ENCODE results near the gene PKN2. TPM values are rescaled to one million over a fixed set of nuclear protein-coding genes. Genes with fewer than 3 reads are reported as not detected.

The PKN2 gene
- total and polyA plus RNA-seq, 5 experiments from 2014 or later, result 5.3 to 62.1 (median 8.6) TPM

GRCh38 chr1:88779880-88780279 lies 95.8 kb downstream of the PKN2 start:
- H3K9me3 Mint-ChIP-seq, result no peaks in the 10 kb centered on the region
- ATAC-seq (no peak), DNase-seq (no peak)
- H3K27me3 Mint-ChIP-seq, result no peaks in the 10 kb centered on the region
- H3K4me1 Mint-ChIP-seq, result no peaks in the 10 kb centered on the region
- POLR2A ChIA-PET, result no interaction called here
- no peak overlapping the region for H3K27ac Mint-ChIP-seq
- peaks cover 12 to 78% (median 43%) of the 10 kb centered on the region in 3 donors for H3K36me3 Mint-ChIP-seq
- H3K4me3 Mint-ChIP-seq, result no peak overlapping the region

- Mint-ChIP-seq H3K4me1 (no peaks in the 10 kb centered on the region), H3K4me3 (no peak overlapping the region), H3K9me3 (no peaks in the 10 kb centered on the region), H3K36me3 (peaks cover 12 to 79% (median 38%) of the 10 kb centered on the region in 3 donors), H3K27me3 (no peaks in the 10 kb centered on the region), H3K27ac (peak overlapping the region in 1 of 10 donors; percentile 11)
- POLR2A ChIA-PET, result no interaction called here
- DNase-seq (no peak), ATAC-seq (no peak)
These were observed 96.4 kb downstream of the PKN2 start for GRCh38 chr1:88780485-88780884.

- peaks cover 4 to 76% (median 18%) of the 10 kb centered on the region in 3 donors for H3K36me3 Mint-ChIP-seq
- POLR2A ChIA-PET, result no interaction called here
These were observed 99.1 kb downstream of the PKN2 start for GRCh38 chr1:88783145-88783544.

GRCh38 chr1:88784551-88784950 lies 100.5 kb downstream of the PKN2 start:
- H3K27ac Mint-ChIP-seq, result peak overlapping the region in 2 of 10 donors; percentile 9 to 22
- peaks cover 9 to 72% (median 15%) of the 10 kb centered on the region in 3 donors for H3K36me3 Mint-ChIP-seq
- POLR2A ChIA-PET, result interaction anchor here (0.6 kb wide), 1 partner anchor 41 kb away, joined by 5 read pairs; no protein-coding TSS in a partner anchor
- no peak overlapping the region for H3K4me3 Mint-ChIP-seq
- H3K9me3 Mint-ChIP-seq, result no peaks in the 10 kb centered on the region
- ATAC-seq, result no peak
- no peaks in the 10 kb centered on the region for H3K27me3 Mint-ChIP-seq
- no peak for DNase-seq
- H3K4me1 Mint-ChIP-seq, result peaks cover 0 to 5% (median 0%) of the 10 kb centered on the region in 4 donors

More at GRCh38 chr1:88783145-88783544, 99.1 kb downstream of the PKN2 start:
- Mint-ChIP-seq H3K27ac (peak overlapping the region in 3 of 10 donors; percentile 14 to 35 (median 22)), H3K27me3 (no peaks in the 10 kb centered on the region), H3K4me3 (no peak overlapping the region), H3K4me1 (no peaks in the 10 kb centered on the region), H3K9me3 (no peaks in the 10 kb centered on the region)
- ATAC-seq (no peak), DNase-seq (no peak)

GRCh38 chr1:88787023-88787903 lies 103.2 kb downstream of the PKN2 start:
- Mint-ChIP-seq H3K9me3 (no peaks in the 10 kb centered on the region), H3K4me1 (peaks cover 0 to 5% (median 0%) of the 10 kb centered on the region in 4 donors), H3K36me3 (peaks cover 9 to 81% (median 19%) of the 10 kb centered on the region in 3 donors), H3K4me3 (no peak overlapping the region), H3K27me3 (no peaks in the 10 kb centered on the region), H3K27ac (peak overlapping the region in 1 of 10 donors; percentile 51)
- ATAC-seq, result no peak
- DNase-seq, result no peak
- POLR2A ChIA-PET, result no interaction called here

GRCh38 chr1:88791192-88791591 lies 107.1 kb downstream of the PKN2 start:
- peaks cover 9 to 81% (median 16%) of the 10 kb centered on the region in 3 donors for H3K36me3 Mint-ChIP-seq
- H3K4me1 Mint-ChIP-seq, result peaks cover 0 to 9% (median 8%) of the 10 kb centered on the region in 4 donors
- DNase-seq (no peak), ATAC-seq (no peak)
- H3K4me3 Mint-ChIP-seq, result no peak overlapping the region
- POLR2A ChIA-PET, result no interaction called here
- no peaks in the 10 kb centered on the region for H3K9me3 Mint-ChIP-seq
- peak overlapping the region in 4 of 10 donors; percentile 13 to 51 (median 37) for H3K27ac Mint-ChIP-seq
- H3K27me3 Mint-ChIP-seq, result no peaks in the 10 kb centered on the region

GRCh38 chr1:88799491-88799890 lies 115.4 kb downstream of the PKN2 start:
- DNase-seq (no peak), ATAC-seq (no peak)
- peaks cover 30 to 79% (median 42%) of the 10 kb centered on the region in 3 donors for H3K36me3 Mint-ChIP-seq
- H3K4me1 Mint-ChIP-seq, result peaks cover 8 to 10% (median 9%) of the 10 kb centered on the region in 4 donors
- H3K27ac Mint-ChIP-seq, result peak overlapping the region in 6 of 10 donors; percentile 3 to 74 (median 21)
- no peak overlapping the region for H3K4me3 Mint-ChIP-seq
- H3K9me3 Mint-ChIP-seq, result peaks cover 0 to 17% (median 4%) of the 10 kb centered on the region in 9 donors
- no peaks in the 10 kb centered on the region for H3K27me3 Mint-ChIP-seq
- POLR2A ChIA-PET, result no interaction called here

GRCh38 chr1:88800382-88801051 lies 116.4 kb downstream of the PKN2 start:
- no peak overlapping the region for H3K27ac Mint-ChIP-seq
- H3K36me3 Mint-ChIP-seq, result peaks cover 26 to 77% (median 37%) of the 10 kb centered on the region in 3 donors
- H3K4me1 Mint-ChIP-seq, result peaks cover 0 to 8% (median 5%) of the 10 kb centered on the region in 4 donors

GRCh38 chr1:88801575-88802208 lies 117.6 kb downstream of the PKN2 start:
- H3K27ac Mint-ChIP-seq, result peak overlapping the region in 3 of 10 donors; percentile 21 to 25 (median 24)
- POLR2A ChIA-PET, result no interaction called here
- no peaks in the 10 kb centered on the region for H3K27me3 Mint-ChIP-seq
- H3K4me3 Mint-ChIP-seq, result no peak overlapping the region
- peaks cover 0 to 17% (median 4%) of the 10 kb centered on the region in 9 donors for H3K9me3 Mint-ChIP-seq
- DNase-seq (no peak), ATAC-seq (no peak)
- H3K4me1 Mint-ChIP-seq, result peaks cover 0 to 8% (median 5%) of the 10 kb centered on the region in 4 donors
- peaks cover 26 to 79% (median 38%) of the 10 kb centered on the region in 3 donors for H3K36me3 Mint-ChIP-seq

More at GRCh38 chr1:88800382-88801051, 116.4 kb downstream of the PKN2 start:
- ATAC-seq, result peak; percentile 53 to 69
- H3K9me3 Mint-ChIP-seq, result peaks cover 0 to 17% (median 4%) of the 10 kb centered on the region in 9 donors
- peak in 6 of 10 donors; percentile 4 to 35 (median 16) for DNase-seq
- POLR2A ChIA-PET, result no interaction called here
- H3K4me3 Mint-ChIP-seq, result no peak overlapping the region
- H3K27me3 Mint-ChIP-seq, result no peaks in the 10 kb centered on the region

GRCh38 chr1:88802404-88802803 lies 118.3 kb downstream of the PKN2 start:
- Mint-ChIP-seq H3K27ac (no peak overlapping the region), H3K27me3 (no peaks in the 10 kb centered on the region), H3K9me3 (peaks cover 0 to 17% (median 4%) of the 10 kb centered on the region in 9 donors), H3K36me3 (peaks cover 26 to 77% (median 37%) of the 10 kb centered on the region in 3 donors), H3K4me3 (no peak overlapping the region), H3K4me1 (peaks cover 0 to 8% (median 5%) of the 10 kb centered on the region in 4 donors)
- POLR2A ChIA-PET, result no interaction called here
- ATAC-seq (no peak), DNase-seq (no peak)

GRCh38 chr1:88802950-88803349 lies 118.9 kb downstream of the PKN2 start:
- Mint-ChIP-seq H3K27ac (no peak overlapping the region), H3K27me3 (no peaks in the 10 kb centered on the region), H3K9me3 (peaks cover 0 to 17% (median 4%) of the 10 kb centered on the region in 9 donors), H3K36me3 (peaks cover 22 to 77% (median 35%) of the 10 kb centered on the region in 3 donors), H3K4me1 (peaks cover 0 to 8% (median 5%) of the 10 kb centered on the region in 4 donors), H3K4me3 (no peak overlapping the region)
- POLR2A ChIA-PET, result no interaction called here
- DNase-seq, result no peak
- no peak for ATAC-seq

- peaks cover 22 to 78% (median 33%) of the 10 kb centered on the region in 3 donors for H3K36me3 Mint-ChIP-seq
- DNase-seq, result no peak
- no peak overlapping the region for H3K4me3 Mint-ChIP-seq
- H3K9me3 Mint-ChIP-seq, result peaks cover 0 to 17% (median 4%) of the 10 kb centered on the region in 9 donors
- H3K4me1 Mint-ChIP-seq, result peaks cover 0 to 8% (median 5%) of the 10 kb centered on the region in 4 donors
- POLR2A ChIA-PET, result no interaction called here
- H3K27ac Mint-ChIP-seq, result no peak overlapping the region
- ATAC-seq, result no peak
- no peaks in the 10 kb centered on the region for H3K27me3 Mint-ChIP-seq
These were observed 119.4 kb downstream of the PKN2 start for GRCh38 chr1:88803444-88803843.

All from naive thymus-derived CD8-positive, alpha-beta T cell (primary cell).